GM18951 (cell line): Measurements from ENCODE around the gene HES5.

Source experiments
- POLR2A ChIP-seq: IDR thresholded peaks from 4 replicates; pipeline ENCODE4 v1.6.1; 2011; ENCODE audit warnings: mild to moderate bottlenecking; ENCODE audit not compliant: insufficient read length, insufficient read depth; ENCODE audit errors: extremely low read depth
- in situ Hi-C: fragments of 300-500 bp; cut with MboI; formaldehyde crosslinking; loops from one replicate; pipeline ENCODE4 v1.12.0; 2022; ENCODE audit warnings: low sequenced_read_pairs, mixed read lengths, inconsistent platforms; ENCODE audit not compliant: unreplicated experiment

HES5 gene

GRCh38 chr1:2540816-2541492, 10.9 kb upstream of the HES5 start:
- no peak for TF ChIP-seq POLR2A
- in situ Hi-C loops: loop anchor here (25.0 kb wide), 1 partner anchor 129 kb away; the partner anchor contains the start of gene PEX10

GRCh38 chr1:2539312-2539907, 9.3 kb upstream of the HES5 start:
- in situ Hi-C loops: loop anchor here (25.0 kb wide), 1 partner anchor 127 kb away; the partner anchor contains the start of gene PEX10
- no peak for TF ChIP-seq POLR2A

GRCh38 chr1:2538872-2539271, 8.8 kb upstream of the HES5 start:
- in situ Hi-C loops: loop anchor here (25.0 kb wide), 1 partner anchor 127 kb away; the partner anchor contains the start of gene PEX10

GRCh38 chr1:2538376-2538775, 8.3 kb upstream of the HES5 start:
- in situ Hi-C loops: loop anchor here (25.0 kb wide), 1 partner anchor 126 kb away; the partner anchor contains the start of gene PEX10

More at GRCh38 chr1:2538872-2539271, 8.8 kb upstream of the HES5 start:
- no peak for TF ChIP-seq POLR2A

GRCh38 chr1:2537784-2538115, 7.7 kb upstream of the HES5 start:
- no peak for TF ChIP-seq POLR2A
- in situ Hi-C loops: loop anchor here (25.0 kb wide), 1 partner anchor 125 kb away; the partner anchor contains the start of gene PEX10

More at GRCh38 chr1:2538376-2538775, 8.3 kb upstream of the HES5 start:
- no peak for TF ChIP-seq POLR2A

GRCh38 chr1:2535981-2536380, 5.9 kb upstream of the HES5 start:
- in situ Hi-C loops: loop anchor here (25.0 kb wide), 1 partner anchor 124 kb away; the partner anchor contains the start of gene PEX10
- no peak for TF ChIP-seq POLR2A

GRCh38 chr1:2535455-2535854, 5.4 kb upstream of the HES5 start:
- no peak for TF ChIP-seq POLR2A
- in situ Hi-C loops: loop anchor here (25.0 kb wide), 1 partner anchor 123 kb away; the partner anchor contains the start of gene PEX10

- in situ Hi-C loops: loop anchor here (25.0 kb wide), 1 partner anchor 123 kb away; the partner anchor contains the start of gene PEX10
- no peak for TF ChIP-seq POLR2A
Measured at GRCh38 chr1:2534687-2535441, 4.8 kb upstream of the HES5 start.

- no peak for TF ChIP-seq POLR2A
- in situ Hi-C loops: loop anchor here (25.0 kb wide), 1 partner anchor 122 kb away; the partner anchor contains the start of gene PEX10
Measured at GRCh38 chr1:2534315-2534686, 4.2 kb upstream of the HES5 start.

GRCh38 chr1:2533365-2533764, 3.3 kb upstream of the HES5 start:
- in situ Hi-C loops: loop anchor here (25.0 kb wide), 1 partner anchor 121 kb away; the partner anchor contains the start of gene PEX10
- TF ChIP-seq POLR2A: no peak

GRCh38 chr1:2532485-2533160, 2.6 kb upstream of the HES5 start:
- in situ Hi-C loops: loop anchor here (25.0 kb wide), 1 partner anchor 120 kb away; the partner anchor contains the start of gene PEX10
- TF ChIP-seq POLR2A: no peak
